Measurements from ENCODE around the gene LAPTM4A.
A peak's percentile ranks its signal among the peaks of the same experiment; 100 is the strongest.
"Not testable (repeated sequence)": the region's sequence is repeated elsewhere in the genome, so short reads cannot be mapped to it uniquely, and the experiment has no call there.

The LAPTM4A gene

GRCh38 chr2:20051532-20052228 lies at the start of gene LAPTM4A:
LAPTM4A (minus strand) TSS chr2:20051628; CDS start chr2:20051520, 108 bp downstream.
- peak; percentile 89 to 97 for DNase-seq (ENCODE audit: low read depth in 2 of 2, low spot score in 1 of 2)

GRCh38 chr2:20100711-20101110 lies 49.3 kb upstream of the LAPTM4A start:
- DNase-seq (ENCODE audit: low read depth in 2 of 2, low spot score in 1 of 2) = no peak

GRCh38 chr2:20099780-20100179 lies 48.4 kb upstream of the LAPTM4A start:
- DNase-seq (ENCODE audit: low read depth in 2 of 2, low spot score in 1 of 2) = no peak

GRCh38 chr2:20097889-20098714 lies 46.7 kb upstream of the LAPTM4A start:
- peak; percentile 36 to 56 for DNase-seq (ENCODE audit: low read depth in 2 of 2, low spot score in 1 of 2)

- DNase-seq (ENCODE audit: low read depth in 2 of 2, low spot score in 1 of 2) = no peak
Observed at GRCh38 chr2:20095469-20095868, 44.0 kb upstream of the LAPTM4A start.

GRCh38 chr2:20094955-20095354 lies 43.5 kb upstream of the LAPTM4A start:
- no peak for DNase-seq (ENCODE audit: low read depth in 2 of 2, low spot score in 1 of 2)

- DNase-seq (ENCODE audit: low read depth in 2 of 2, low spot score in 1 of 2) = no peak
Observed at GRCh38 chr2:20094142-20094755, 42.8 kb upstream of the LAPTM4A start.

GRCh38 chr2:20093263-20094141 lies 42.1 kb upstream of the LAPTM4A start:
- no peak for DNase-seq (ENCODE audit: low read depth in 2 of 2, low spot score in 1 of 2)

- DNase-seq (ENCODE audit: low read depth in 2 of 2, low spot score in 1 of 2) = no peak
Observed at GRCh38 chr2:20092901-20093235, 41.4 kb upstream of the LAPTM4A start.

GRCh38 chr2:20092226-20092900 lies 40.9 kb upstream of the LAPTM4A start:
- DNase-seq (ENCODE audit: low read depth in 2 of 2, low spot score in 1 of 2) = no peak

- DNase-seq (ENCODE audit: low read depth in 2 of 2, low spot score in 1 of 2) = no peak
Observed at GRCh38 chr2:20091305-20091991, 40.0 kb upstream of the LAPTM4A start.

GRCh38 chr2:20089715-20090464 lies 38.5 kb upstream of the LAPTM4A start:
- no peak for DNase-seq (ENCODE audit: low read depth in 2 of 2, low spot score in 1 of 2)

GRCh38 chr2:20085909-20086308 lies 34.5 kb upstream of the LAPTM4A start:
- DNase-seq (ENCODE audit: low read depth in 2 of 2, low spot score in 1 of 2) = not testable (repeated sequence)

- not testable (repeated sequence) for DNase-seq (ENCODE audit: low read depth in 2 of 2, low spot score in 1 of 2)
Observed at GRCh38 chr2:20082812-20083211, 31.4 kb upstream of the LAPTM4A start.

GRCh38 chr2:20081841-20082240 lies 30.4 kb upstream of the LAPTM4A start:
- DNase-seq (ENCODE audit: low read depth in 2 of 2, low spot score in 1 of 2) = no peak

- DNase-seq (ENCODE audit: low read depth in 2 of 2, low spot score in 1 of 2) = no peak
Observed at GRCh38 chr2:20080839-20081415, 29.5 kb upstream of the LAPTM4A start.

- no peak for DNase-seq (ENCODE audit: low read depth in 2 of 2, low spot score in 1 of 2)
Observed at GRCh38 chr2:20080428-20080827, 29.0 kb upstream of the LAPTM4A start.

- DNase-seq (ENCODE audit: low read depth in 2 of 2, low spot score in 1 of 2) = no peak
Observed at GRCh38 chr2:20079546-20080115, 28.2 kb upstream of the LAPTM4A start.

Measured in stimulated activated CD8-positive, alpha-beta memory T cell treated with anti-CD3 and anti-CD28 coated beads, Interleukin-4, amount 100 ng/mL, for 1 hour (primary cell).